HCT116 (cell line): ENCODE results near the gene CXCR5. TPM values are rescaled to one million over a fixed set of nuclear protein-coding genes. Genes with fewer than 3 reads are reported as not detected.

ENCODE experiments used
- ATAC-seq: fragments of 200-7000 bp; cut with Tn5 transposase; 2 replicates; pipeline ENCODE4 v1.9.1; 2020; ENCODE audit warnings: mild to moderate bottlenecking, moderate library complexity
- BruUV-seq: library from RNA; stranded (reverse); fragments of 400-500 nt; replicated peaks from 2 replicates; lab custom pipeline; 2021; lab: Mats Ljungman, UMichigan
- CTCF ChIA-PET: fragments of 300-600 bp; sonication (Branson Sonifier 250); formaldehyde crosslinking; loops from one replicate; lab custom pipeline; 2021; ENCODE audit warnings: antibody characterized with exemption; lab: Charles Lee
- POLR2A ChIA-PET: fragments of 300-600, 350-600 bp; sonication (Branson Sonifier 250); formaldehyde crosslinking; loops from one replicate; lab custom pipeline; 2021; ENCODE audit warnings: antibody characterized with exemption; lab: Charles Lee
- RAD21 ChIA-PET, 2 experiments: fragments of 300-600 bp; sonication (Branson Sonifier 250); formaldehyde crosslinking; loops; one replicate each; lab custom pipeline; 2023; ENCODE audit warnings: low total read pairs in 2 of 2; ENCODE audit not compliant: uncharacterized antibody in 2 of 2, unreplicated experiment in 2 of 2, low non-redundant PET in 1 of 2; lab: Charles Lee
- DNase-seq: peaks from one replicate; pipeline ENCODE4 v3.0.0-alpha.2; 2010; ENCODE audit warnings: low read depth, low spot score
- H2AFZ ChIP-seq: fragments of 200-600 bp; shearing (Covaris generic), sonication (generic); 2 replicates; pipeline ENCODE4 v1.6.1; 2017; ENCODE audit warnings: low read depth, mixed run types, mixed read lengths, antibody characterized with exemption, low read length; ENCODE audit not compliant: poor library complexity, severe bottlenecking
- H3K27ac ChIP-seq: 2 replicates; pipeline ENCODE4 v1.5.1; 2012; ENCODE audit warnings: low read depth, low read length
- H3K27me3 ChIP-seq: fragments of 200-600 bp; sonication (generic); 2 replicates; pipeline ENCODE4 v1.6.1; 2016; ENCODE audit warnings: mixed run types, low read length, mixed read lengths; ENCODE audit not compliant: insufficient read depth
- H3K36me3 ChIP-seq, 2 experiments: fragments of 200-500 bp in 1 of 2; fragments of 200-600 bp in 1 of 2; sonication (Bioruptor generic) in 1 of 2; sonication (generic) in 1 of 2; 2 replicates each; pipeline versions ENCODE4 v1.5.1 to v1.6.1; 2014 to 2016; ENCODE audit warnings: low read length in 2 of 2, inconsistent platforms in 1 of 2, mixed read lengths in 1 of 2, mixed run types in 1 of 2; ENCODE audit not compliant: insufficient read depth in 2 of 2, control insufficient read depth in 1 of 2
- H3K4me1 ChIP-seq, 2 experiments: fragments of 200-600 bp in 1 of 2; sonication (generic) in 1 of 2; 2 replicates each; pipeline versions ENCODE4 v1.5.1 to v1.6.1; 2012 to 2017; ENCODE audit warnings: low read length in 2 of 2, inconsistent platforms in 1 of 2, mild to moderate bottlenecking in 1 of 2, mixed read lengths in 1 of 2, mixed run types in 1 of 2, moderate library complexity in 1 of 2; ENCODE audit not compliant: insufficient read depth in 2 of 2, control insufficient read depth in 1 of 2
- H3K4me2 ChIP-seq: fragments of 200-600 bp; sonication (generic); 2 replicates; pipeline ENCODE4 v1.6.1; 2017; ENCODE audit warnings: mixed run types, low read length, mixed read lengths
- H3K4me3 ChIP-seq, 2 experiments: fragments of 200-600 bp in 1 of 2; sonication (generic) in 1 of 2; replicated peaks in 1 of 2; 2 replicates each; pipeline ENCODE4 v1.5.1; 2011 to 2016; ENCODE audit warnings: low read length in 2 of 2, control low read depth in 1 of 2, low read depth in 1 of 2, mild to moderate bottlenecking in 1 of 2, mixed read lengths in 1 of 2, mixed run types in 1 of 2
- H3K79me2 ChIP-seq: fragments of 200-600 bp; sonication (generic); 2 replicates; pipeline ENCODE4 v1.6.1; 2017; ENCODE audit warnings: mild to moderate bottlenecking, mixed run types, low read length, moderate library complexity, mixed read lengths; ENCODE audit not compliant: insufficient read depth
- H3K9ac ChIP-seq: fragments of 200-600 bp; sonication (generic); 2 replicates; pipeline ENCODE4 v1.6.1; 2016; ENCODE audit warnings: low read length, mixed read lengths
- H3K9me2 ChIP-seq: fragments of 200-600 bp; sonication (generic), shearing (Covaris generic); 2 replicates; pipeline ENCODE4 v1.6.1; 2017; ENCODE audit warnings: mixed run types, mild to moderate bottlenecking, moderate library complexity; ENCODE audit not compliant: insufficient read depth
- H3K9me3 ChIP-seq, 2 experiments: fragments of 200-500 bp in 1 of 2; fragments of 200-600 bp in 1 of 2; sonication (Bioruptor generic) in 1 of 2; sonication (generic) in 1 of 2; 2 replicates each; pipeline ENCODE4 v1.6.1; 2014 to 2017; ENCODE audit warnings: low read length in 2 of 2, mixed read lengths in 2 of 2, inconsistent platforms in 1 of 2, low read depth in 1 of 2, mild to moderate bottlenecking in 1 of 2, mixed run types in 1 of 2, moderate library complexity in 1 of 2; ENCODE audit not compliant: control insufficient read depth in 1 of 2, insufficient read depth in 1 of 2
- H4K20me1 ChIP-seq: fragments of 200-600 bp; sonication (generic), shearing (Covaris generic); 2 replicates; pipeline ENCODE4 v1.6.1; 2017; ENCODE audit warnings: mixed run types, mild to moderate bottlenecking, moderate library complexity; ENCODE audit not compliant: insufficient read depth
- REST ChIP-seq: IDR thresholded peaks from 2 replicates; pipeline ENCODE4 v1.6.1; 2012; ENCODE audit warnings: low read depth
- SIN3A ChIP-seq: IDR thresholded peaks from 2 replicates; pipeline ENCODE4 v1.6.1; 2012; ENCODE audit warnings: low read depth
- intact Hi-C: fragments of 100-400 bp; cut with micrococcal nuclease; formaldehyde crosslinking; loops from 2 replicates; pipeline ENCODE4 v1.10.0; 2022
- total RNA-seq: library from RNA; stranded (reverse); gene quantifications from one replicate; pipeline ENCODE4 v1.2.1, GENCODE V29; 2021; ENCODE audit not compliant: unreplicated experiment

Gene CXCR5
- total RNA-seq, 1 experiment from 2014 or later: not detected

- Histone ChIP-seq H3K9me3 (no peaks in the 10 kb centered on the region), H3K4me3 (no peak overlapping the region), H3K4me2 (no peak overlapping the region), H3K27me3 (no peaks in the 10 kb centered on the region), H3K79me2 (no peaks in the 10 kb centered on the region), H3K36me3 (no peaks in the 10 kb centered on the region), H3K9me2 (no peaks in the 10 kb centered on the region)
- ChIA-PET POLR2A (no interaction called here), CTCF (no interaction called here), RAD21 (no interaction called here)
- BruUV-seq: no TSS peak
- intact Hi-C loops: no loop called here
- TF ChIP-seq REST: no peak
- TF ChIP-seq, all 23 proteins: peak for 0
- Histone ChIP-seq H4K20me1 (no peaks in the 10 kb centered on the region), H3K4me1 (peaks cover 20 to 35% of the 10 kb centered on the region in 2 experiments), H3K27ac (no peak overlapping the region), H3K9ac (no peak overlapping the region), H2AFZ (no peak overlapping the region)
- DNase-seq (no peak), ATAC-seq (no peak)
Observed at GRCh38 chr11:118889797-118890196, 6.1 kb downstream of the CXCR5 start.

GRCh38 chr11:118892514-118892913 lies 8.8 kb downstream of the CXCR5 start:
- Histone ChIP-seq H3K27ac (no peak overlapping the region), H3K9ac (no peak overlapping the region), H3K79me2 (no peaks in the 10 kb centered on the region), H3K4me2 (no peak overlapping the region), H3K36me3 (no peaks in the 10 kb centered on the region; a peak in 1 of 4 replicates), H3K27me3 (no peaks in the 10 kb centered on the region), H3K9me3 (no peaks in the 10 kb centered on the region), H3K4me1 (peaks cover 17 to 29% of the 10 kb centered on the region in 2 experiments), H3K4me3 (no peak overlapping the region), H3K9me2 (no peaks in the 10 kb centered on the region), H2AFZ (no peak overlapping the region), H4K20me1 (no peaks in the 10 kb centered on the region)
- BruUV-seq: no TSS peak
- intact Hi-C loops: no loop called here
- ChIA-PET RAD21 (no interaction called here), CTCF (interaction anchor here (1.2 kb wide), 1 partner anchor 203 kb away, joined by 3 read pairs; no protein-coding TSS in a partner anchor), POLR2A (no interaction called here)
- ATAC-seq (no peak), DNase-seq (no peak)
- no peak for TF ChIP-seq SIN3A
